GM12874 (cell line): ENCODE data around the gene CACNA1S.

ENCODE experiments used
- TF ChIP-seq, protein P1 (sequence below): IDR thresholded peaks from 2 replicates; pipeline ENCODE4 v1.5.1; 2011; ENCODE audit warnings: low read depth, mild to moderate bottlenecking, control low read depth, low read length, moderate library complexity; ENCODE audit not compliant: insufficient read depth

CACNA1S gene

DNA sequence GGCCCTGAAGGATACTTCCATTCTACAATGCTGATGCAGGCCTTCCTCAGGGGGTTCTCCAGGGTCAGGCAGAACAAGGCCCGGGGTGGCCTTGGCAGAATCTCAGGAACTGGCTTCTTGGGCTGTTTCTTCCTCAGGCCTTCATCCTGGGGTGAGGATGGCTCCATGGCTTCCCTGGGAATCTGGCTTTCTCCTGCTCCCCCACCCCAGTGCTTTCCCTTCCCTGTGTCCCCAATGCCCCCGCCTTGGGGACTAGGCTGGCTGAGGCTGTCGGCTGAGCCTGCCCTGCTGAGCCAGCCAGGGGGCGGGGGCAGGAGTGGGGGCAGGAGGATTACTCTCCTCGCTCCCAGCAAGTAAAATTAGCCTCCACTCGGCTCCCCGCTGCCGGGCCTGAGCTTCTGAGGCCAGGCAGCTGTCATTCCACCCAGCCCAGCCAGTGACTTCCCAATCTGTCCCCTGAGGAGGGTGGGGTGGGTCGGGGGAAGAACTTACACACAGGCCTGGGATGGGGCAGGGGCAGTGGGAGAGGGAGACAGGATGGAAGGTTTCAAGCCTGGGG is at the start of gene CACNA1S:
TSS of gene CACNA1S (minus strand) at position 254 of the 559 bp plus-strand sequence. CDS start at position 167, 87 bp downstream.
- TF ChIP-seq, protein P1, sequence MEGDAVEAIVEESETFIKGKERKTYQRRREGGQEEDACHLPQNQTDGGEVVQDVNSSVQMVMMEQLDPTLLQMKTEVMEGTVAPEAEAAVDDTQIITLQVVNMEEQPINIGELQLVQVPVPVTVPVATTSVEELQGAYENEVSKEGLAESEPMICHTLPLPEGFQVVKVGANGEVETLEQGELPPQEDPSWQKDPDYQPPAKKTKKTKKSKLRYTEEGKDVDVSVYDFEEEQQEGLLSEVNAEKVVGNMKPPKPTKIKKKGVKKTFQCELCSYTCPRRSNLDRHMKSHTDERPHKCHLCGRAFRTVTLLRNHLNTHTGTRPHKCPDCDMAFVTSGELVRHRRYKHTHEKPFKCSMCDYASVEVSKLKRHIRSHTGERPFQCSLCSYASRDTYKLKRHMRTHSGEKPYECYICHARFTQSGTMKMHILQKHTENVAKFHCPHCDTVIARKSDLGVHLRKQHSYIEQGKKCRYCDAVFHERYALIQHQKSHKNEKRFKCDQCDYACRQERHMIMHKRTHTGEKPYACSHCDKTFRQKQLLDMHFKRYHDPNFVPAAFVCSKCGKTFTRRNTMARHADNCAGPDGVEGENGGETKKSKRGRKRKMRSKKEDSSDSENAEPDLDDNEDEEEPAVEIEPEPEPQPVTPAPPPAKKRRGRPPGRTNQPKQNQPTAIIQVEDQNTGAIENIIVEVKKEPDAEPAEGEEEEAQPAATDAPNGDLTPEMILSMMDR, result no peak

- TF ChIP-seq, protein P1, result no peak
These were observed 45.7 kb upstream of the CACNA1S start for GRCh38 chr1:201157949-201158348.

- TF ChIP-seq, protein P1, result no peak
These were observed 44.6 kb upstream of the CACNA1S start for GRCh38 chr1:201156819-201157218.

DNA sequence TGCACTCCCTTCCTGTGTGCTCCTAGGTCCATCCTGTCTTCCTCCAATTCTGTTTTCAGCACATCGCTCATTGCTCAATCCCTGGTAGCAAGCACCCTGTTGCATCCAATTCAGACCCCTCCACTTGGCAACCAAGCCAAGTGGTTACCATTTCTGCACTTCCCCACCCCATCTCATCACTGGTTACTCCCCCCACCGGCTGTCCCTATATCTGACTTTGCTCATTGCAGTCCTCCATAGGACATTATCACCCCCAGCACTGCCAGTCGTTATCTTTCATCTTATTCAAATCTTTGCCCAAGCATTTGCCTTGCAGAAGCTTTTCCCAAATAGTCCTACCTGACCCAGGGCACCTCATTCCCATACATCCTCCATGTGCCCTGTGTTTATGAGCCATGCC is 44.1 kb upstream of the CACNA1S start:
- TF ChIP-seq, protein P1, result no peak

GRCh38 chr1:201155354-201155753 is 43.1 kb upstream of the CACNA1S start:
- TF ChIP-seq, protein P1, result no peak

GRCh38 chr1:201154389-201155165 is 42.4 kb upstream of the CACNA1S start, which contains the start of gene TMEM9:
Gene TMEM9, minus strand, starts transcription at chr1:201154474. Its CDS starts 551 bp downstream, at chr1:201153923.
- TF ChIP-seq, protein P1, result no peak

DNA sequence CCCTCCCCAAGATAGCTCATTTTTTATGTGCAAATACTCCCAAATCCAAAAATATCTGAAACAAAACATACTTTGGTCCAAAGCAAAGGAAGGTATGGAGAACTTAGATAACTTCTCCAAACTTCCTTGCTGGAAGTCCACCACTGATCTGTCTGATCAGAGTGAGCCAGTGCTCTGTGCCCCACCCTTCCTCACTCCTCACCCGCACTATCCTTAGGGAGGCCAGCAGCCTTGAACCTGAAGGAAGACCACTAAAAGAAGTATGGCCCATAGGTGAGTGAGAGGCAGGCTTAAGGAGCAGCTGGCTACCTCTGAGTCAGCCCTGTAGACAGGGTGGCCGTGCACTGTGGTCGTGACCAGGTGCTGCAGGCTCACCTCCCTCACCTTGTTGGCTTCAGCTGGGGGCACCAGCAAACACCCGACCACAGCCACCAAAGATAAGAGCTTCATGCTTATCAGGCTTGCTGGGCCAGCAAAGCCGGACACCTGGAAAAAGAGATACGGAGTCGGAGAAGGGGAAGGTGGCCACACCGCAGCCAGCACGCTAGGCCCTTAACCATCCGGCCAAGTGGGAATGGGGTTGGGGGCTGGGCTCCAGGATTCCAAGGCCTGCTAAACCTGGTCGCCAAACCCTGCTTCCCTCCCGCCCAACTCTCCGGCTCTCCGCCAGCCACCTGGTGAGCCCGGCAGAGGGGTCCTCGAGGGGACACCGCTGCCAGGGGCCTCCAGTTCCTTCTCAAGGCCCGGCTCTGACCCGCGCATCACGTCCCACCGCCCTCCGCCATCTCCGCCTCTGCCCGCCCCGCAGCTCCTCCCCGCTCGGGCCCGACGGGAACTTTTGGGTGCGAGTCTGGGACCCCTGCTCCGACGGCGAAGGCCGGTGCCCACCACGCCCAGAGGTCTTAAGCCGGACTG is 41.5 kb upstream of the CACNA1S start:
- TF ChIP-seq, protein P1, result no peak
